A549 (cell line): ENCODE measurements around the gene SIRT7. TPM values are rescaled to one million over a fixed set of nuclear protein-coding genes. Genes with fewer than 3 reads are reported as not detected.
A peak's percentile ranks its signal among the peaks of the same experiment; 100 is the strongest.

Experiments
- ATAC-seq, 2 experiments: fragments of 200-7000 bp in 1 of 2; fragments of >200 bp in 1 of 2; cut with Nextera tagmentation in 1 of 2; cut with Tn5 transposase in 1 of 2; 3 replicates each; pipeline versions ENCODE4 v1.8.0 to v1.9.1; 2018 to 2020; ENCODE audit warnings: mild to moderate bottlenecking in 1 of 2, moderate library complexity in 1 of 2
- CTCF ChIA-PET: fragments of 300-600 bp; sonication (Branson Sonifier 250); formaldehyde crosslinking; extraction: SDS; loops from one replicate; lab custom pipeline; 2021; ENCODE audit warnings: antibody characterized with exemption, inconsistent platforms; lab: Yijun Ruan, JAX
- POLR2A ChIA-PET: fragments of 350-600 bp; formaldehyde crosslinking; extraction: SDS; loops from one replicate; lab custom pipeline; 2021; ENCODE audit warnings: antibody characterized with exemption, inconsistent platforms; lab: Yijun Ruan, JAX
- DNase-seq, 2 experiments: peaks; one replicate each; pipeline versions ENCODE4 v3.0.0 to v3.0.0-alpha.2; 2011 to 2016; ENCODE audit warnings: low read depth in 1 of 2, low spot score in 1 of 2
- FAIRE-seq: peaks from 2 replicates; lab custom pipeline; 2011; peaks lifted over from hg19 to GRCh38; lab: Jason Lieb, UNC
- H3K27ac ChIP-seq, 2 experiments: fragments of >200 bp; sonication (Bioruptor Twin); formaldehyde crosslinking; 3 replicates each; pipeline ENCODE4 v1.5.1; 2016 to 2017
- H3K4me1 ChIP-seq: fragments of >200 bp; sonication (Bioruptor Twin); formaldehyde crosslinking; 3 replicates; pipeline ENCODE4 v1.6.1; 2016
- H3K4me2 ChIP-seq: fragments of >200 bp; sonication (Bioruptor Twin); formaldehyde crosslinking; 3 replicates; pipeline ENCODE4 v1.6.1; 2016
- H3K4me3 ChIP-seq: fragments of >200 bp; sonication (Bioruptor Twin); formaldehyde crosslinking; 3 replicates; pipeline ENCODE4 v1.5.1; 2016
- H3K9me3 ChIP-seq: fragments of >200 bp; sonication (Bioruptor Twin); formaldehyde crosslinking; 3 replicates; pipeline ENCODE4 v1.6.1; 2016
- ATOH8 ChIP-seq: fragments of 250-450 bp; sonication (Bioruptor Pico); IDR thresholded peaks from 2 replicates; pipeline ENCODE4 v1.5.0; 2020; ENCODE audit warnings: low read depth, mild to moderate bottlenecking, moderate library complexity
- CEBPB ChIP-seq, 2 experiments: fragments of >200 bp in 1 of 2; sonication (Bioruptor Twin) in 1 of 2; formaldehyde crosslinking in 1 of 2; IDR thresholded peaks; 2 replicates each; pipeline ENCODE4 v1.6.1; 2012 to 2016
- CHD2 ChIP-seq: fragments of 150-350 bp; IDR thresholded peaks from 2 replicates; pipeline ENCODE4 v1.6.1; 2014; ENCODE audit warnings: low read length; ENCODE audit not compliant: partially characterized antibody
- CHD4 ChIP-seq: fragments of 200-600 bp; sonication (generic); IDR thresholded peaks from 2 replicates; pipeline ENCODE4 v1.6.1; 2016; ENCODE audit warnings: antibody characterized with exemption, mild to moderate bottlenecking, borderline replicate concordance
- CTCF ChIP-seq: fragments of >200 bp; sonication (Bioruptor Twin); formaldehyde crosslinking; IDR thresholded peaks from 3 replicates; pipeline ENCODE4 v1.5.1; 2016
- EHMT2 ChIP-seq: fragments of 200-600 bp; sonication (generic); IDR thresholded peaks from 2 replicates; pipeline ENCODE4 v1.6.1; 2016; ENCODE audit warnings: antibody characterized with exemption, low read depth, mild to moderate bottlenecking, moderate library complexity
- EP300 ChIP-seq, 2 experiments: fragments of >200 bp; sonication (Bioruptor Twin); formaldehyde crosslinking; IDR thresholded peaks; 2 replicates in 1 of 2; 3 replicates in 1 of 2; pipeline ENCODE4 v1.6.1; 2016 to 2017
- FOSB ChIP-seq: fragments of 250-450 bp; sonication (Bioruptor Pico); IDR thresholded peaks from 2 replicates; pipeline ENCODE4 v1.5.0; 2020; ENCODE audit warnings: mild to moderate bottlenecking, moderate library complexity
- FOXS1 ChIP-seq: fragments of 250-450 bp; sonication (Bioruptor Pico); IDR thresholded peaks from 2 replicates; pipeline ENCODE4 v1.5.0; 2020; ENCODE audit warnings: mild to moderate bottlenecking, moderate library complexity
- HDAC2 ChIP-seq: fragments of 200-600 bp; sonication (generic); IDR thresholded peaks from 2 replicates; pipeline ENCODE4 v1.6.1; 2016
- HES2 ChIP-seq: fragments of >200 bp; sonication (Bioruptor Twin); formaldehyde crosslinking; IDR thresholded peaks from 2 replicates; pipeline ENCODE4 v1.6.1; 2016
- HMGXB4 ChIP-seq: fragments of 250-450 bp; sonication (Bioruptor Pico); IDR thresholded peaks from 2 replicates; pipeline ENCODE4 v1.5.0; 2021; ENCODE audit warnings: mild to moderate bottlenecking, moderate library complexity, borderline replicate concordance
- JUN ChIP-seq, 2 experiments: fragments of >200 bp; sonication (Bioruptor Twin); formaldehyde crosslinking; IDR thresholded peaks; 2 replicates in 1 of 2; 3 replicates in 1 of 2; pipeline ENCODE4 v1.6.1; 2016 to 2017
- JUNB ChIP-seq: fragments of >200 bp; sonication (Bioruptor Twin); formaldehyde crosslinking; IDR thresholded peaks from 2 replicates; pipeline ENCODE4 v1.6.1; 2016
- MYC ChIP-seq: IDR thresholded peaks from 2 replicates; pipeline ENCODE4 v1.6.1; 2012; ENCODE audit warnings: mild to moderate bottlenecking, inconsistent platforms, low read length, improper control_type of control experiment, borderline replicate concordance
- NFE2L2 ChIP-seq: fragments of 150-350 bp; conservative IDR thresholded peaks from 2 replicates; pipeline ENCODE4 v1.6.1; 2014; ENCODE audit warnings: low read length
- NR3C1 ChIP-seq: fragments of >200 bp; sonication (Bioruptor Twin); formaldehyde crosslinking; IDR thresholded peaks from 3 replicates; pipeline ENCODE4 v1.6.1; 2017
- PHF8 ChIP-seq: fragments of 200-600 bp; sonication (generic); IDR thresholded peaks from 2 replicates; pipeline ENCODE4 v1.6.1; 2016; ENCODE audit warnings: low read depth, mild to moderate bottlenecking, antibody characterized with exemption, moderate library complexity, borderline replicate concordance
- POLR2AphosphoS2 ChIP-seq: conservative IDR thresholded peaks from 2 replicates; pipeline ENCODE4 v1.6.1; 2012; ENCODE audit warnings: low read length, improper control_type of control experiment, inconsistent platforms
- TFCP2L1 ChIP-seq: fragments of 250-450 bp; sonication (Bioruptor Pico); IDR thresholded peaks from 2 replicates; pipeline ENCODE4 v1.5.0; 2021; ENCODE audit warnings: mild to moderate bottlenecking
- TP53 ChIP-seq: fragments of 250-450 bp; sonication (Bioruptor Pico); IDR thresholded peaks from 2 replicates; pipeline ENCODE4 v1.5.0; 2021; ENCODE audit warnings: mild to moderate bottlenecking, moderate library complexity
- ZFP36 ChIP-seq: fragments of 450-650 bp; IDR thresholded peaks from 2 replicates; pipeline ENCODE4 v1.6.1; 2014; ENCODE audit warnings: borderline replicate concordance; ENCODE audit not compliant: partially characterized antibody
- ZNF302 ChIP-seq: fragments of 250-450 bp; sonication (Bioruptor Pico); IDR thresholded peaks from 2 replicates; pipeline ENCODE4 v1.9.0; 2021; ENCODE audit warnings: inconsistent platforms, mild to moderate bottlenecking, moderate library complexity
- WGBS: methylation state at CpG from one replicate; pipeline ENCODE4 v1.1.6; 2017; ENCODE audit errors: missing lambda C conversion rate; 5-methylcytosine and 5-hydroxymethylcytosine counted together
- polyA plus RNA-seq, 4 experiments: library from polyadenylated mRNA; depleted of rRNA in 3 of 4; stranded (reverse); fragments of >200 nt; fragmentation: RNase III in 1 of 4; extraction: RNeasy Plus Mini Kit Qiagen cat#74134 plus additional on column Dnase treatment in 1 of 4; gene quantifications; 2 replicates in 3 of 4; 3 replicates in 1 of 4; pipeline ENCODE4 v1.2.3, GENCODE V29; 2011 to 2017

The SIRT7 gene
- polyA plus RNA-seq, 2 of the 4 experiments (the other 2 are of a cell fraction): 9.8 to 35.2 TPM

GRCh38 chr17:81961521-81962498 is 43.8 kb upstream of the SIRT7 start:
- ChIA-PET POLR2A (interaction anchor here (1.3 kb wide), 1 partner anchor 15 kb away, joined by 4 read pairs; the partner anchor contains the start of gene ASPSCR1), CTCF (interaction anchor here (0.6 to 10.9 kb wide), 10 partner anchors 10 to 121 kb away, joined by 3 to 794 read pairs (median 30); partner anchors contain the start of genes ASPSCR1, CENPX, LRRC45 and MAFG)
- Histone ChIP-seq H3K4me2 (peak overlapping the region; percentile 94), H3K27ac (peak overlapping the region in 1 of 2 experiments; percentile 89; a peak in 4 of 6 replicates), H3K9me3 (no peaks in the 10 kb centered on the region; the same call in 2 of the 3 replicates), H3K4me1 (peaks cover 20% of the 10 kb centered on the region; the same call in 1 of the 3 replicates), H3K4me3 (peak overlapping the region; percentile 52)
- TF ChIP-seq NR3C1: no peak
- TF ChIP-seq TFCP2L1: no peak
- no peak for TF ChIP-seq ZFP36
- no peak for TF ChIP-seq CHD2
- TF ChIP-seq EHMT2: no peak
- TF ChIP-seq MYC: no peak
- TF ChIP-seq ZNF302 (CRISPR knock-in tag): no peak
- no peak for TF ChIP-seq CHD4
- TF ChIP-seq HES2: no peak
- TF ChIP-seq CEBPB (IDR thresholded peaks at IDR 0.05): no peak
- no peak for TF ChIP-seq TP53
- TF ChIP-seq NFE2L2: no peak
- TF ChIP-seq JUNB: no peak
- TF ChIP-seq JUN (IDR thresholded peaks at IDR 0.05): no peak
- TF ChIP-seq EP300 (IDR thresholded peaks at IDR 0.05): no peak
- TF ChIP-seq HDAC2: no peak
- no peak for TF ChIP-seq FOSB (CRISPR knock-in tag)
- TF ChIP-seq FOXS1: no peak
- no peak for TF ChIP-seq ATOH8 (CRISPR knock-in tag)
- 87% methylated on average over 71 of the region's 82 CpGs for WGBS
- DNase-seq (no peak), ATAC-seq (no peak), FAIRE-seq (no peak)

- POLR2A ChIA-PET: interaction anchor here (0.7 to 2.2 kb wide), 2 partner anchors 62 to 137 kb away, joined by 4 to 8 read pairs; partner anchors contain the start of genes CENPX, FASN and LRRC45
- FAIRE-seq: no peak
- CTCF ChIA-PET: interaction anchor here (0.6 to 10.9 kb wide), 19 partner anchors 10 to 122 kb away, joined by 3 to 794 read pairs (median 29); partner anchors contain the start of genes ASPSCR1, CENPX, DUS1L and LRRC45
Measured at GRCh38 chr17:81961087-81961511, 43.1 kb upstream of the SIRT7 start, which contains the start of gene NOTUM. Gene NOTUM, minus strand, starts transcription at chr17:81961187. Its CDS starts 278 bp downstream, at chr17:81960909.

More at GRCh38 chr17:81961087-81961511, 43.1 kb upstream of the SIRT7 start, which contains the start of gene NOTUM:
- ATAC-seq (0 out of 6 replicates have a peak, but pooled peaks have one; percentile 9 to 12), DNase-seq (peak in 1 of 2 experiments; percentile 62)
- Histone ChIP-seq H3K9me3 (no peaks in the 10 kb centered on the region; the same call in 2 of the 3 replicates), H3K4me1 (peaks cover 19% of the 10 kb centered on the region; the same call in 1 of the 3 replicates), H3K4me2 (peak within 1 kb of the TSS; percentile 94)
- 0% methylated on average over 15 of the region's 65 CpGs for WGBS
- TF ChIP-seq CTCF: peak; percentile 41
- TF ChIP-seq POLR2AphosphoS2: no peak
- TF ChIP-seq PHF8: no peak
- no peak for TF ChIP-seq ATOH8 (CRISPR knock-in tag)
- TF ChIP-seq HMGXB4 (CRISPR knock-in tag): no peak
- TF ChIP-seq, all 56 proteins: peak for 1
- Histone ChIP-seq H3K4me3 (peak within 1 kb of the TSS; percentile 52), H3K27ac (peak within 1 kb of the TSS; percentile 60 to 89)
